Panc1 (cell line): ENCODE measurements around the gene THAP4. TPM values are rescaled to one million over a fixed set of nuclear protein-coding genes. Genes with fewer than 3 reads are reported as not detected.

Experiments
- ATAC-seq: fragments of 200-7000 bp; cut with Tn5 transposase; 2 replicates; pipeline ENCODE4 v1.9.1; 2020; ENCODE audit warnings: mild to moderate bottlenecking, moderate library complexity
- BruUV-seq: library from RNA; stranded (reverse); fragments of 400-500 nt; replicated peaks from 2 replicates; lab custom pipeline; 2021; lab: Mats Ljungman, UMichigan
- CTCF ChIA-PET: fragments of 300-600 bp; sonication (Branson Sonifier 250); formaldehyde crosslinking; loops from one replicate; lab custom pipeline; 2022; ENCODE audit warnings: antibody characterized with exemption; lab: Charles Lee
- POLR2A ChIA-PET: fragments of 300-600 bp; sonication (Branson Sonifier 250); formaldehyde crosslinking; loops from one replicate; lab custom pipeline; 2022; ENCODE audit warnings: antibody characterized with exemption; lab: Charles Lee
- DNase-seq: peaks from one replicate; pipeline ENCODE4 v3.0.0-alpha.2; 2010; ENCODE audit warnings: low read depth, low spot score
- H3K27ac ChIP-seq: 2 replicates; pipeline ENCODE4 v1.5.1; 2011; ENCODE audit warnings: mild to moderate bottlenecking, low read length, inconsistent platforms
- H3K27me3 ChIP-seq: fragments of 200-500 bp; sonication (Bioruptor generic); 2 replicates; pipeline ENCODE4 v1.6.0; 2014; ENCODE audit warnings: low read length, inconsistent platforms; ENCODE audit not compliant: control insufficient read depth, insufficient read depth
- H3K36me3 ChIP-seq: fragments of 200-500 bp; sonication (Bioruptor generic); 2 replicates; pipeline ENCODE4 v1.5.1; 2014; ENCODE audit warnings: inconsistent platforms, mild to moderate bottlenecking, low read length, moderate library complexity; ENCODE audit not compliant: control insufficient read depth, insufficient read depth
- H3K4me1 ChIP-seq: 2 replicates; pipeline ENCODE4 v1.5.1; 2011; ENCODE audit warnings: inconsistent platforms, mild to moderate bottlenecking, low read length, moderate library complexity; ENCODE audit not compliant: control insufficient read depth, insufficient read depth
- H3K4me3 ChIP-seq, 2 experiments: 2 replicates each; pipeline ENCODE4 v1.5.1; 2011 to 2012; ENCODE audit warnings: low read depth in 2 of 2, low read length in 2 of 2, mild to moderate bottlenecking in 2 of 2, inconsistent platforms in 1 of 2, moderate library complexity in 1 of 2
- H3K9me3 ChIP-seq: fragments of 200-500 bp; sonication (Bioruptor generic); 2 replicates; pipeline ENCODE4 v1.5.1; 2014; ENCODE audit warnings: low read depth, mild to moderate bottlenecking, inconsistent platforms, low read length, moderate library complexity; ENCODE audit not compliant: control insufficient read depth, insufficient read depth
- CTCF ChIP-seq: fragments of 450-650 bp; IDR thresholded peaks from 2 replicates; pipeline ENCODE4 v1.5.1; 2017; ENCODE audit warnings: mild to moderate bottlenecking
- POLR2AphosphoS5 ChIP-seq: IDR thresholded peaks from 2 replicates; pipeline ENCODE4 v1.6.1; 2012; ENCODE audit warnings: mild to moderate bottlenecking, low read depth, low read length, moderate library complexity
- REST ChIP-seq, 2 experiments: IDR thresholded peaks; 2 replicates each; pipeline ENCODE4 v1.6.1; 2011 to 2012; ENCODE audit warnings: low read depth in 2 of 2, control low read depth in 1 of 2, low read length in 1 of 2, mild to moderate bottlenecking in 1 of 2, moderate library complexity in 1 of 2; ENCODE audit not compliant: insufficient read depth in 1 of 2
- SIN3A ChIP-seq: IDR thresholded peaks from 2 replicates; pipeline ENCODE4 v1.6.1; 2012; ENCODE audit warnings: low read depth, mild to moderate bottlenecking, low read length, moderate library complexity, borderline replicate concordance; ENCODE audit not compliant: insufficient read depth
- TCF7L2 ChIP-seq: IDR thresholded peaks from 2 replicates; pipeline ENCODE4 v1.6.1; 2011; ENCODE audit warnings: mild to moderate bottlenecking, low read depth, low read length, inconsistent platforms
- in situ Hi-C: cut with HindIII; loops from 2 replicates; pipeline ENCODE4 v1.10.0; 2016; ENCODE audit warnings: low sequenced_read_pairs, low pct_unique_long_range_greater_than_20kb
- intact Hi-C: fragments of 100-400 bp; cut with micrococcal nuclease; formaldehyde crosslinking; loops from one replicate; pipeline ENCODE4 v1.10.0; 2022; ENCODE audit not compliant: unreplicated experiment
- total RNA-seq: library from RNA; stranded (reverse); gene quantifications from one replicate; pipeline ENCODE4 v1.2.1, GENCODE V29; 2021; ENCODE audit not compliant: unreplicated experiment

Gene THAP4
- total RNA-seq, 1 experiment from 2014 or later = 77.9 TPM

- H3K9me3 ChIP-seq = no peaks in the 10 kb centered on the region
- no peaks in the 10 kb centered on the region for H3K27me3 ChIP-seq
- peak overlapping the region; percentile 63 to 68 for H3K4me3 ChIP-seq
- intact Hi-C loops = no loop called here
- peak overlapping the region; percentile 66 for H3K27ac ChIP-seq
- peak; percentile 76 for ATAC-seq
- no peaks in the 10 kb centered on the region; the same call in 1 of the 2 replicates for H3K36me3 ChIP-seq
- ChIA-PET CTCF (no interaction called here), POLR2A (no interaction called here)
- no peak for DNase-seq
- no TSS peak for BruUV-seq
- in situ Hi-C loops = no loop called here
- TF ChIP-seq POLR2AphosphoS5 = no peak
- 0 out of 2 replicates have a peak, but pooled peaks have one; percentile 24 for TF ChIP-seq SIN3A
- peaks cover 47% of the 10 kb centered on the region for H3K4me1 ChIP-seq
Observed at GRCh38 chr2:241559323-241560161, 77.4 kb downstream of the THAP4 start.

DNA sequence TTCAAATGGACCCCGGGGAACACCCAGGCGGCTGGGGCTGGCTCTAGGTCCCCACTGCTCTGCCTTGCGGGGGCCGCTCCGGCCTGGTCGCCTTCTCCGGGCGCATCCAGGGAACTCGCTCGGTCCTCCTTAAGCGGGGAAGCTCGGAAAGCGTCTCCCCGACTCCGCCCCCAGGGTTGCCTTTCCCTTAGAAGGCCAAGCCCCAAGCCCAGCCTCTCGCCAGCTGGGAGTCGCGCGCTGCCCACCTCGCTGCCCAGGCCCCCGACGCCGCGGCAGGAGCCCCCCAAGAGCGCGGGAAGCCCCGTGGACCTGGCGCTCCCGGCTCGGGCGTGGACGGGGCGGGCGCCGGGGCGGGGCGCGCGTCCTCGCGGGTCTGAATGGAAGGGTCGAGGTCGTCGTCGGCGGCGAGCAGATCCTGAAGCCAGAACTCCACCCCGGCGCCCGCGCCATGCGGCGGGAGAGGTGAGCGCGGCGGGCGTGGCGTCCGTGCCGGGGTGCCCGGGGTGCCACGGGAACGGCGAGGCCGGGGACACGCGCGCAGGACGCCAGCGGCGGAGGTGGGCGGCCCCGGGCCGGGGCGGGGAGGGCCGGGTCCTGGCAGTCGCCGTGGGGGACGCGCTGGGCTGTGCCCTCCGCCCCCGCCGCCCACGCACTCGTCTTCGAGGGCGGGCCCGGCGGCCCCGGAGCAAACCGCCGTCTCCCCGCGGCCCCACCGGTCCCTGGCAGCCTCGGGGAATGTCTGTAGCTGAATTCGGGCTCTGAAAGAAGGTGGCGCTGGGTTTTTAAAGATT lies 78.2 kb downstream of the THAP4 start, which contains the start of gene BOK:
Gene BOK, plus strand, starts transcription at position 214 of the 791 bp plus-strand sequence. CDS start 739 bp downstream, outside the sequence.
- intact Hi-C loops = no loop called here
- Histone ChIP-seq H3K27ac (peak within 1 kb of the TSS; percentile 82), H3K9me3 (no peaks in the 10 kb centered on the region), H3K36me3 (no peaks in the 10 kb centered on the region; the same call in 1 of the 2 replicates), H3K4me1 (peaks cover 39% of the 10 kb centered on the region), H3K27me3 (no peaks in the 10 kb centered on the region), H3K4me3 (peak within 1 kb of the TSS; percentile 63 to 68)
- TF ChIP-seq POLR2AphosphoS5 (peak; percentile 30; the same call in 1 of the 2 replicates), CTCF (no peak), TCF7L2 (no peak)
- CTCF ChIA-PET = no interaction called here
- DNase-seq = no peak
- peak; percentile 83 for ATAC-seq
- BruUV-seq = no TSS peak
- POLR2A ChIA-PET = no interaction called here
- in situ Hi-C loops = no loop called here

- CTCF ChIA-PET = no interaction called here
- Histone ChIP-seq H3K4me1 (peaks cover 29% of the 10 kb centered on the region), H3K27ac (no peak overlapping the region), H3K36me3 (no peaks in the 10 kb centered on the region; the same call in 1 of the 2 replicates), H3K4me3 (no peak overlapping the region), H3K27me3 (no peaks in the 10 kb centered on the region), H3K9me3 (no peaks in the 10 kb centered on the region)
- TF ChIP-seq CTCF (no peak), POLR2AphosphoS5 (no peak), REST (IDR thresholded peaks at IDR 0.05; ENCODE audit: insufficient read depth in 1 of 2, low read depth in 2 of 2, low read length in 1 of 2) (no peak), SIN3A (no peak), TCF7L2 (no peak)
- intact Hi-C loops (no loop called here), in situ Hi-C loops (no loop called here)
- POLR2A ChIA-PET = interaction anchor here (0.7 kb wide), 1 partner anchor 289 kb away, joined by 13 read pairs; no protein-coding TSS in a partner anchor
- BruUV-seq = no TSS peak
- no peak for DNase-seq
- ATAC-seq = no peak
Observed at GRCh38 chr2:241556746-241557145, 80.2 kb downstream of the THAP4 start.
